Fibroblast of the conjunctiva (primary cell): ENCODE results near the gene TMEM170B.

Experiments used
- DNase-seq: peaks from one replicate; pipeline ENCODE4 v3.0.0-alpha.2; 2010; ENCODE audit warnings: low read depth

TMEM170B gene, protein sequence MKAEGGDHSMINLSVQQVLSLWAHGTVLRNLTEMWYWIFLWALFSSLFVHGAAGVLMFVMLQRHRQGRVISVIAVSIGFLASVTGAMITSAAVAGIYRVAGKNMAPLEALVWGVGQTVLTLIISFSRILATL

DNA sequence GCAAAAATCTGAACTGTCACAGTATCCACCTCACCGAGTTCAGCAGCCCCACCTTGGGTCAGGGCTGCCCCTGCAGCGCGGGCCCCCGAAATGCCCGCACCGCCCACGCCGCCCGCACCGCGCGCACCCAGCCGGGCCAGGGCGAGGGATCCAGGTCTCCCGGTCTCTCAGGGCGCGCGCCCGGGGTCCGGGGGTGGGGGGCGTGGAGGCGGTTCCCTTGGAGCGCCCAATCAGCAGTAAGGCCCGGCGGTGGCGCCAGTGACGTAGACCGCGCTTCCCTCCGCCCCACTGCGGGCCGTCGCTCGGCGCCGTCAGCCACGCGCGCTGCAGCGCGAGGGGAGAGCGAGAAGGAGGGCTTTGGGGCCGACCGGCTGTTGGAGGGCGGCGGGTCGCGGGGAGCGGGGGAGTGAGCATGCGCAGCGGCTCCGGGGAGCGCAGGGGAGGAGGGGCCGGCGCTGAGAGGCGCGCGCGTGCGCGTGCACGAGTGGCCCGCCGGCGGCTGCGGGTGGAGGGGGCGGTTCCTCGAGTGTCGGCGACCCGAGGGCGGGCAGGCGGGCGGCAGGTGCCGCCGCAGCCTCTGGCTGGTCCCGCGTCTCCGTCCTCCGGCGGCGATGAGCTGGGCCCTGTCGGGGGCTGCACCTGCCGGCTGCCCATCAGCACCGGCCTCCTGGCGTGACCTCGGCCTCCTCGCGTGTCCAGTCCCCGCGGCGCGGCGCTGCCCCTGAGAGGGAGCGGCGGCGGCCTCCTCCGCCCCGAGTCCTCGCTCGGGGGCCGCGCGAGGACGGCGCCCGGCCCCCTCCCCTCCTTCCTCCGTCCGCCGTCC lies at the start of gene TMEM170B:
Gene TMEM170B (plus strand): TSS at position 521 of the 823 bp plus-strand sequence. CDS start 529 bp downstream, outside the sequence.
- peak; percentile 49 for DNase-seq

DNA sequence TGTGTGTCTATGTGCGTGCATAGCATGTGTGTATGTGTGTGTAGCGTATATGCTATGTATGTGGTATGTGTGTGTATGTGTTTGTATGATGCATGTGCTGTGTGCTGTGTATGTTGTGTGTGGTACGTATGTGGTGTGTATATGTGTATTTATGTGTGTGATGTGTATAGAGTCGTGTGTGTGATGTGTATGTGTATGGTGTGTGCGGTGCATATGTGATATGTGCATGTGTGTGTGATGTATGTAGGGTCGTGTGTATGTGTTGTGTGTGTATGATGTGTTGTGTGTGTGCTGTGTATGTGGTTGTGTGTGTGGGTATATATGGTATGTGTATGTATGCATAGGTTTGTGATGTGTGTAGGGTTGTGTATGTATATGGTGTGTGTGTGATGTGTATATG lies 46.6 kb upstream of the TMEM170B start:
- no peak for DNase-seq

DNA sequence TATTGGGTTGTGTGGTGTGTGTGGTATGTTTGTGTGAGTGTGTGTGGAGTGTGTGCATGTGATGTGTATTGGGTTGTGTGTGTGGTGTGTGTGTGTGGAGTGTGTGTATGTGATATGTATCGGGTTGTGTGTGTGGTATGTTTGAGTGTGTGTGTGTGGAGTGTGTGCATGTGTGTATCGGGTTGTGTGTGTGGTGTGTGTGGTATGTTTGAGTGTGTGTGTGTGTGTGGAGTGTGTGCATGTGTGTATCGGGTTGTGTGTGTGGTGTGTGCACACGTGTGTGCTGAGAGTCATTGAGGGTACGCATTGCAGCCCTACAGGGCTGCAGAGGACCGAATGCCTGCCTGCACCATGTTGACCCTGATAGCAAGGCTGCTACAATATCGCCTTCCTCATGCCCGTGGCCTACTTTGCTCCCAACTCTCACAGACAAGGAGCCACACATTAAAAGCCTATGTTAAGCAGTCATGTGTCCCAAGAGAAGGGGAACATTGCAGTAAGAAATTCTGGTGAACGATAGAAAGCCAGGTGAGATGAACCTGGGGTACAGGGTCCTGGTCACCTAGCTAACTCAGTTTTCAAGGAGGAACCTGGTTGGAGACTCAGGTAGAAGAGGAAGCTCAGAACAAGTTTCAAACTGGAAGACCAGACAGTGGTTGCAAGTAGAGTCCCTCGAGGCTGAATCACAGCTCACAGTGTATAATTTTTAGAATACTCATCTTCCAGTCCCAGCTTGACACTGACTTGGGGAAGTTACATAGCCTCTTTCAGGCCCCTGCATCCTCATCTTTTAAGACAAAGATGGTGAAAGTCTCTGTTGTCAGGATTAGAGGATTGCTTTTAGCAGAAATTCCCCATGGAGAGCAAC lies 45.7 kb upstream of the TMEM170B start:
- DNase-seq = no peak

DNA sequence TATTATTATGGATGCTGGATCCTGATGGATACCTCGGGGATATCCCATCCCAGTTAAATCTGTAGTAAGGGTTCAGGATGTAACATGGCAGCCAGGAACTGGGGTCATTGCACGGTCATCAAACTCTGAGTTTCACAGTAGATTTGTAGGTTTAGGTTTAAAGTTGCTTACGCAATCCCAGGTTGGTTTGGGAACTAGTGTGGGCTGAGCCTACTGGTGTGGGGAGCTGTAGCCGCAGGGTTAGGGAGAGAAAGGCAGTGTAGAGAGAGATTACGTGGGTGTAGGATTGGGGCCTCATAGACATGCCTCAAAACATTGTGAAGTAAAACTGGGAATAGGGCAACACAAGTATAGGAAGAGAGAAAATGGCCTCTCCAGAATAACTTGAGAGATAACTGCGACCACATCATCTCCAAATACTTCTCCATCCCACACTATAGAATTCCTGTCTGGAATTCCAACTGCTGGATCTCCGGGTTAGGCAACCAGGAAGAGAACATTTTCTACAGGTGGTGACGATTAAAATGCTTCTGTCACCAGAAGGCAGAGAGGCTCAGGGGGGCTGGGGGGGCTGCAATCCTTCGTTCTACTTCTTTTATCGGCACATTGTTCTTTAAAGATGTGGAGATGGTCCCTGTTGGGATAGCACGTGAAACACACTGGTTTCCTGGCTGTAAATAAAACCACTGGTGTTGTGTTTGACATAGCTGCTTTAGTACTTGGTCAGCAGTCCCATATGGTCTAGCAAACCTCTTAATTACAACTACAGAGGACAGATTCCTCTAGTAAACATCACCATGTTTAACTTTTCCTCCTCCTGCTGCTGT lies 44.9 kb upstream of the TMEM170B start:
- no peak for DNase-seq

DNA sequence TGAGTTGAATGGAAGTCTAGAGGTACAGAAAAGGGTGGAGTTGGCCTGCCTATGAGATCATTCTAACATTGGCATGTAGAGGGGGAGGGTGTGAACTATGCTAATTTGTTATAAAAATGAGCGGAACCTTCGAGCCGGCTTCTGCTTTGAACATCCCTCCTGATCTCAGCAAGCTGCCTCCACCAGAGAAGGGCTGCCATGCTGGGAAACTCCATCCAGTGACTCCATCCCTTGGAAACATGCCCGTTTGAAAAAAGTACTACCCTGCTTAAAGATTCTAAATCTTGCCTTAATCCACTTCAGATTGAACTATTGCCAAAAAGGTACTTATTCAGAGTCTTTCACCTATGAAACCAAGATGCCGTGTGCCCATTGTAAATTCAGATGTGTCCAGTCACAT lies 43.6 kb upstream of the TMEM170B start:
- no peak for DNase-seq

DNA sequence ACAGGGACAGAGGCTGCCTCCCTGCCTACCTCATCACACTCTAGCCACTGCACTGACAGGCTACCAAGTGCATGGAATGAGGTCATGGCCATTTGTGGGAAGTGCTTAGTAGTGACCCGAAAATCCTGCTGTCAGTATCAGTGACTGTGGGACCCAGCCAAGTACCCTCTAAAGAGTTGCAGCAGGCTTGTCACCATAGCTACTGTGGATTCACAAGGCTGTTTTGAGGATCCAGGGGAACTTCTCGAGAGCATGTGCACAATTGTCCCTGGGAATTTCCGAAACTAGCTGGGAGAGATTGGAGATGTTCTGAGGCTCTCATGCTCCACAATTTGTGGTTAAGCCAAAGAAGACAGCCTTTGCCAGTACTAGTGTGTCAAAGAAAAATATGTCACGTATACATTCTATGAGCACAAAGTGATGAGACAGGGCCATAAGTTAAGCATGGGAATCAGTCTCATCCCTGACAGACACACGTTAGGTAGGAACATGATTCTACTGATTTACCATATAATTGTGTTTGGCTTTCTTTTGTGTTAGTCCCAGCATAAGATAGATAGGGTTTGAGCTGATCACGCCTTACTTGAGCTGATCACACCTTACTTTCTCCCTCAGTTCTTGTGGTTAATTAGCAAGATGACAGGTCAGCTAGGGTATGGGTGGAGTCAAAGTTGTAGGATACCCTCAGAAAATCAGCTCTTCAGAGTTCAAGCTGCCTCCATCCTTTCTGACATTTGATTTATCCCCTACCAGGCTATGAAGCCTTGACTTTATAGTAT lies 42.6 kb upstream of the TMEM170B start:
- no peak for DNase-seq

DNA sequence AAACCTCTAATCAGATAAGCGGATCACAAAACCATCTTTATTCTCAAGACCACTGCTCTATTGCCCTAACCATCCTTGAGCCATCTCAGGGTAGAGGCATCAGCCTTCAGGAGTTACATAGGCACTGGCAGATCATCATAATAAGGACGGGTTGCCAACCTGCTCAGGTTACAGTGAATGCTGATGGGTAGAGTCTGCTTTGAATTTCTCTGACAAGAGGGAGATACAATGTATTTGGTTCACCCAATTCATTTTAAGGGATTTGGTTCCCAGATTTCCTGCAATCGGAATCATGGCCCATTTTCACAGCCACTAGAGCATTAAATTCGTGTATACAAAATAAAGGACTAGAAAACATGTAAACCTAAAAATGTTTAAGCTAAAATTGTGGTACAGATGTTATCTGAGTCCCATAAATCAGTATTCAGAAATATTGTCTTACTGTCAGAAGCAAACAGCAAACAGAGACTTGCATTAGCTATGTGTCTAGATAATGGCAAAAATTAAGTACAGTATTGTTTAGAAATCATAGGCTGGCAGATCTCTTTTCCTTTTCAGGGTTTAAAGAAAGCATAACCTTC lies 41.9 kb upstream of the TMEM170B start:
- no peak for DNase-seq

DNA sequence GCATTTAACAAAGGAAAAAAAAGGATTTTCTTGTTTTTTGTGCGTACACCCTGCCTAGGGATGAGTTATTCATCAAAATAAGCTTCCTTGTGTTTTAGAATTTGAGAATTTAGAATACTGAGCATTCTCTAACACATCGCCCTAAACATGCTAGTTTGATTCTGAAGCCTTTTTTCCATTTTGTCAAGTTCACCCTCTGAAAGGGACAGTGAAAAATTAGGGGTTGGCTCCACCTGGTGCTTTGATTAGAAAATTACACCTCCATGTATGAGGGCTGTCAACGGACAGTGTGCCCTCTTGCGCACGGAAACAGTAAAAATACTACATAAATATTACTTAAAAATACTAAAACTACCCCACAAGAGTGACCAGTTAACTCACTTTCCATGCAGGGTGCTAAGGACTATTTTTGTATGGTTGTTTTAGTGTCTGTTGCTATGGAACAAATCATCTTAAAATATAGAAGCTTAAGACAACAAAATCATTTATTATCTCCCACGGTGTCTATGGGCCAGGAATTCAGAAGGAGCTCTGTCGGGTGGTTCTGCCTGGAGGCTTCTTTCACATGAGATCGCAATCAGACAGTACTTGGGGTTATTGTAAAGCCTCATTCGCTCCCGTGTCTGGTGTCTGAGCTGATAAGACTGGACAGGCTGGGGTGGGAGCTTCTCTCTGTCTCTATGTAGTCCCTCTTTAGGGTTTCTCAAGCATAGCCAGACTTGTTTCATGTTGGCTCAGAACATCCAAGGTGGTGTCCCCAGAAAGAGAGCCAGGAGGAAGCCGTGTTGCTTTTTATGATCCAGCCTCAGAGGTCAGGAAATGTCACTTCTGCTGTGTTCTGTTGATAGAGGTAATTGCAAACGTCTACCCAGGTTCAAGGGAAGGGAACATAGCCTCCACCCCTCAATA lies 41.1 kb upstream of the TMEM170B start:
- peak; percentile 79 for DNase-seq

DNA sequence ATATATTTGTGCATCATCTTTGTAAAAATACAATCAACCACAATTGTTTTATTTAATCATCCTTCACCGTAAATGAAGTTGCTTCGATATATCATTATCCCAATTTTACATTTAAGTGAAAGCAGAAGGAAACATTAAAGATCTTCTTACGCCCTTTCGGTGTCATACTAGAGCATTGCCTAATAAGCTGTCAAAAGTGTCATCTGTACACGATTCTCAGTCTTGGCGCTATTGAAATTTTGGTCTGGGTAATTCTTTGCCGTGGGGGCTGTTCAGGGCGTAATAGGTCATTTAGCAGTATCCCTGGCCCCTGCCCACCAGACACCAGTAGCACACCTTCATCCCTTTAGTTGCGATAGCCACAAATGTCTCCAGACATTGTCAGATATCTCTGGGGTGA lies 40.4 kb upstream of the TMEM170B start:
- no peak for DNase-seq

DNA sequence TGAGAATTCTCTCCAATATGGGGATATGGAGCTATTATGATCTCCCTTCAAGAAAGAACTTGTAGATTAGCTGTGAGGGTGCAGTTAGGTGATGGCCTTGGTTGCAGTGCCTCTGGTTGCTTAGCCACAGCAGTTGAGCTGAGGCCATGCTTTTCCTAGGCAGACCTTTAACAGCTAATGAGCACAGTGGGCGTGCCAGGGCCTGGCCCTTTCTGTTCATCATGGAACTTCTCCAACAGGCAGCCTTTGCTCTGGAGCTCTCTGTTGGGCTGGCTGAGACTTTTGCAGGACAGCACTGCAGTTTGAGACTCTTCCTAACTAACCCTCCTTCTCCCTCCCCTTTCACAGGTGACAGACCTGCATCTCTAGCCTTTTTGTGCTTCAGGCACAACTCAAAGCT lies 39.7 kb upstream of the TMEM170B start:
- DNase-seq = no peak

DNA sequence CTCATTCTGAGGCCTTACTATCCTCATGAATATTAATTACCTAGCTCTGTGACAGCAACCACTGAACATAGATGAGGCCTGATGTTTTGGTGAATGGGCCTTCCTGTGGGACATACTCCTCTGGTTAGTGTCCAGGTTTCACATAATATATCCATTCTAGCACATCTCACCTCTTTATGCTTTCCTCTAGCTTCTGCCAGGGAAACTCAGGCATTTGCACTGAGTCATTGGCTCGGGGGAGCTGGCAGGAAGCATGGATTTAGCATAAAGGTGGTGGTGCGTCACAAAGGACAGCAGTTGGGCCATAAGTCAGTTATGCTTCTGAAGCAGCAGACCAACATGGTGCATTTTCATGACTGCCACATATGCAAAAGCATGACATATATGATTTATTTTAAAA lies 37.5 kb upstream of the TMEM170B start:
- DNase-seq = no peak

DNA sequence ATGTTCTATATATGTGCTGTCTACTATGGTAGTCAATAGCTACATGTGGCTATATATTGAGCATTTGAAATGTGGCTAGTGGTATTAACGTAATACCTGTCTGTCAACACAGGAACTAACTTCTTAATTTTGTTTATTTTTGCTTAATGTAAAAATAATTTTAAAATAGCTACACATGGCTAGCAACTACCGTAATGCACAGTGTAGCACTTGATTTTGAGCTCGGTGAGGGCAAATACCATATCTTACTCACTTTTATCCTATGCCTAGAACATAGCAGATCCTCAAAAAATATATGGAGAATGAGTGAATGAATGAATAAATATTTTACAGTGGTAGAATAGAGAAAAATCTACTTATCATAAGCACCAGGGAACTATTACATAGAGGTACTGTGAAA lies 28.1 kb upstream of the TMEM170B start:
- DNase-seq = no peak

DNA sequence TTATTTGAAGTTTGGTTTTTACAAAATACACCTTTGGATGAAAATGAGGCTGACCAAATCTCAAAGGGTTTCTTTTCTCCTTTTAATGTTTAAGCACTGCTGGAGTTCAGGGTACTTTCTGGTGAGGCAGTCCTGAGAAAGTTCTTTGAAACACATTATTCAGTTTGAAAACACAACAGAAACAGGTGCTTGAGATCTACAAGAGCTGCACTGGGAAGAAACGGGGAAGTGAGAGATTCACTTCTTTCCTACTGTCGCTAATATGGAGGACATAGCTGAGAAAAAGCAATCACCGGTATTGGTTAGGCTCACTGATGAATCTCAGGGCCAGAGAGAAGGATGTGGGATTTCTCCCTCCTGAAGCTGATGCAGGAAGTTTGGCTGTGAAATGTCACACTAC lies 22.9 kb upstream of the TMEM170B start:
- DNase-seq = no peak

DNA sequence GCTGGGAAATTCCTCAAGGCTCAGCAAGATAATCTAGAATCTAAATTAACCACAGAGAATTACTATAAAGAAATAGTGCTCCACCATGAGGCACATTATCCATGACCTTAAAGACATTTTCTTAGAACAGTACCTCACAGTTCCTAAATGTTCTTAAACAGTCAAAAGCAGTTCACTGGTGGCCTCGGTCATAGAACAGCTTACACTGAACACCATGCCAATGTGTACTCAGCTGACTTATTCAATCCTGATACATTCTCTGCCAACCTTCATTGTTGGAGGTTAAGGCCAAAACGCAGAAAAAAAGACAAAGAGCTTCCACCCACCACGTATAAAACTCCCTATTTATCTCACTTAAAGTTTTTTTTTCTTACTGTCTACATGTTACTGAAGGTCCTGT lies 21.8 kb upstream of the TMEM170B start:
- no peak for DNase-seq

DNA sequence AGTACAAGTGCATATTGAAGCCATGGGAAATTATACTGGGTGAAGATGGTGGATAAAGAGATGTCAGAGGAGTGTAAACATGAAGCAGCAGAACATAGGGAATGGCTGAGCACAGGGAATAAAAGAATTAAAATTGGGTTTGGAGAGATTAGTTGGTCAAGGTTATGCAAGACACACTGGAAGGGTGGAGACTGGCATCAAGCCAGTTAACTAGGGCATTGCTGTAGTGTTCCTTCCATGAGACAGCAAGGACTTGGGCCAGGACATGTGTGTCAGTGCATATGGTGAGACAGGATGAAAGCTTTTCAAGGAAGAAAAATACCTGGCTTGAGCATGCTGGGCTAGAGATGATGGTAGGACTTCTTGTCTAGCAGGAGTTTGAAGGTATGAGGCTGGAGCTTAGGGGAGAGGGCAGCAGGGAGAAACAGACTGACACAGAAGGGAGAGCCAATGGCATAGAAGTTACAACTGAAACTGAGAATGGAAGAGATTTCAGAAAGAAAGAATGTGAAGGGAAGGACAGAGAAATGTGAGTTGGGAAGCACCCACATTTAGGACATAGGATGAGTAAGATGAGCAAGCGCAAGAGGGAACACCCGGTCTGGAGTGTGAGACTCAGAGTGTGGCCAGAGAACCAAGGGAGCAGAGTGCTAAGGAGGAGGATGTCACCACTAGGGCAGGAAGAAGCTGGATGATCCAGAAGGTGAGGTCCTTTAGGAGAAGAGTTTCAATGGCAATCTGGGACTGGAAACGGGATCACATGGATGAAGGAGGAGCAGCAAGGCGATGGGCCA lies 14.5 kb upstream of the TMEM170B start:
- DNase-seq = no peak

DNA sequence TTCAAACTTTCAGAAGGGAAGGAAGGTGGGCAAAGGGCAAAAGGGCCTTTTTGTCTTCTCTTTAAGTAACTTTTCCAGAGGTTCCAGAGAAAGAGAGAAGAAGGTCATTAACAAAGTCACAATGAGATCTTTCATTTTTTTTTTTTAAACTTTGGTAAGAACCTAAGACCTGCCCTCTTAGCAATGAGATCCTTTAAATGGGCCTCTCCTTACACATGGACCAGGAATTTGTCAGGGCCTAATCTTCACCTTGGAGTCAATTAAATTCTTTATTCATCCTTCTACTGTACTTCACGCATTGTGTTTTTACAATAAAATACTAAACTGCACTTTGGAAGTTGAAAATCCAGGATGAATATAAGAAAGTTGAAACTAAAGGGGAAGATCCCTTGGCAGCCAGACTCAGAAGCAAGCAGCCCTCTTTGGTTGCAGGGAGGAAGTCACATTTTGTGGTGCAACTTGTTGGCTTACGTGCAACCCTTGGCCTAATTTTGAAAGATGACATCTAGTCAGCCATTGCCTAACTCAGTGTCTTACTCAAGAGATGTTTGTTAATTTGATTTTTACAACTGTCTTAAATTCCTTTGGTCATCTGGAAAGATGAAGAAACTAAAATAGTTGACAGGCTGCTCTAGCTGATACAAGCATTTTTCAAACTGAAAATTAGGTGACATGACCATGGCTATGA lies 11.9 kb upstream of the TMEM170B start:
- peak; percentile 30 for DNase-seq

DNA sequence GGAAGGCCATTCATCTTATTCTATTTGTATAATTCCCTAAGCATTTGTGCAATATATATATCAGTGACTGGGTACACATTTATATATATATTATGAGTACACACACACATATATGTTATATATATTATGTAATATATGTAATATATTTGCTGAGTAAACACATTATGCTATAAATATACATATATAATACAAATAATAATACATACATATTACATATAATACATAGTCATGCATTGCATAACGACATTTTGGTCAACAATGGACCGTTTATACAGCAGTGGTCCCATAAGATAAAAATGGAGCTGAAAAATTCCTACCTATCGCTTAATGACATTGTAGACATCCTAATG lies 11.4 kb upstream of the TMEM170B start:
- DNase-seq = no peak

DNA sequence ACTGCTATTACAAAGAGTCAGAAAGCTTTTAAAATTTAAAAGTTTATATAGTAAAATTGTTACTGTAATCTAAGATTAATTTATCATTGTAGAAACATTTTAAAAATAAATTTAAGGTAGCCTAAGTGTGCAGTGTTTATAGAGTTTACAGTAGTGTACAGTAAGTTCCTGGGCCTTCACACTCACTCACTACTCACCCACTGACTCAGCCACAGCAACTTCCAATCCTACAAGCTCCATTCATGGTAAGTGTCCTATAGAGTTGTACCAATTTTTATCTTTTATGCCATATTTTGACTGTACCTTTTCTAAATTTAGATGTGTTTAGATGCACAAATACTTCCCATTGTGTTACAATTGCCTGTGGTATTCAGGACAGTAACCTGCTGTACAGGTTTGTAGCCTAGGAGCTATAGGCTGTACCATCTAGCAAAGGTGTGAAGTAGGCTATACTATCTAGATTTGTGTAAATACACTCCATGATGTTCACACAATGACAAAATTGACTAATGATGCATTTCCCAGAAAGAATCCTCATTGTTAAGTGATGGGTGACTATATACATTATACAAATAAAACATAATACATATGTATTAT lies 10.2 kb upstream of the TMEM170B start:
- no peak for DNase-seq
